Transverse colon (tissue), 4 donors: Measurements from ENCODE around the gene UBTF. TPM values are rescaled to one million over a fixed set of nuclear protein-coding genes. Genes with fewer than 3 reads are reported as not detected.

Experiments used
- DNase-seq: peaks from one replicate; pipeline ENCODE4 v3.0.0-alpha.2; 2019
- H3K27ac ChIP-seq, 4 donors: fragments of 200-600 bp; sonication (generic); 2 replicates each; pipeline ENCODE4 v1.5.1; 2016 to 2018; ENCODE audit warnings: inconsistent platforms in 4 of 4
- H3K27me3 ChIP-seq: fragments of 200-600 bp; sonication (generic); 2 replicates; pipeline ENCODE4 v1.5.1; 2017; ENCODE audit warnings: inconsistent platforms
- H3K36me3 ChIP-seq, 4 donors: fragments of 200-600 bp; sonication (generic); 2 replicates each; pipeline ENCODE4 v1.5.1; 2017 to 2019; ENCODE audit warnings: inconsistent platforms in 4 of 4
- H3K4me1 ChIP-seq, 4 donors: fragments of 200-600 bp; sonication (generic); 2 replicates each; pipeline ENCODE4 v1.5.1; 2017 to 2020; ENCODE audit warnings: inconsistent platforms in 4 of 4
- H3K4me3 ChIP-seq, 4 donors: fragments of 200-600 bp; sonication (generic); 1 replicate in 1 of 4; 2 replicates in 3 of 4; pipeline versions ENCODE4 v1.5.1 to v1.6.1; 2017 to 2019; ENCODE audit warnings: inconsistent platforms in 4 of 4
- H3K9me3 ChIP-seq, 2 donors: fragments of 200-600 bp; sonication (generic); 2 replicates each; pipeline ENCODE4 v1.5.1; 2017 to 2019; ENCODE audit warnings: inconsistent platforms in 2 of 2
- EP300 ChIP-seq: sonication (generic); formaldehyde crosslinking; IDR thresholded peaks from one replicate; pipeline ENCODE4 v1.6.1; 2017; ENCODE audit warnings: antibody characterized with exemption, low read depth
- POLR2A ChIP-seq: fragments of 450-650 bp; IDR thresholded peaks from one replicate; pipeline ENCODE4 v1.6.1; 2016; ENCODE audit warnings: antibody characterized with exemption, mild to moderate bottlenecking, moderate library complexity
- POLR2AphosphoS5 ChIP-seq, 3 donors: sonication (generic); formaldehyde crosslinking; IDR thresholded peaks; one replicate each; pipeline ENCODE4 v1.6.1; 2016; ENCODE audit warnings: antibody characterized with exemption in 3 of 3
- WGBS, 2 donors: methylation state at CpG; one replicate each; pipeline ENCODE4 v1.1.5; 2018; ENCODE audit warnings: low coverage in 1 of 2; 5-methylcytosine and 5-hydroxymethylcytosine counted together
- in situ Hi-C, 4 donors: fragments of 200-750 bp; cut with MboI; loops; one replicate each; pipeline versions ENCODE4 v1.15.0 to v1.15.1; 2017; ENCODE audit warnings: low sequenced_read_pairs in 3 of 4, low pct_ligation_motif_present in 1 of 4, low pct_unique_long_range_greater_than_20kb in 1 of 4
- intact Hi-C: fragments of 100-400 bp; cut with DNase I; formaldehyde crosslinking; loops from one replicate; pipeline ENCODE4 v1.15.1; 2023; ENCODE audit warnings: low total_unique reads
- total RNA-seq, 4 donors: library from RNA; depleted of rRNA; stranded (reverse); fragments of >200 nt; gene quantifications; one replicate each; pipeline ENCODE4 v1.1.0, GENCODE V29; 2016
- TF ChIP-seq, protein P1 (sequence below), 5 experiments: fragments of 200-600 bp in 3 of 5; fragments of 450-650 bp in 2 of 5; sonication (generic) in 3 of 5; IDR thresholded peaks; 1 replicate in 2 of 5; 2 replicates in 3 of 5; pipeline ENCODE4 v1.5.1; 2016 to 2017; ENCODE audit warnings: antibody characterized with exemption in 5 of 5, inconsistent platforms in 3 of 5, mild to moderate bottlenecking in 2 of 5, moderate library complexity in 1 of 5

The UBTF gene
- 10 to 100 TPM; 49.4 to 61.6 (median 60.4) TPM for total RNA-seq

DNA sequence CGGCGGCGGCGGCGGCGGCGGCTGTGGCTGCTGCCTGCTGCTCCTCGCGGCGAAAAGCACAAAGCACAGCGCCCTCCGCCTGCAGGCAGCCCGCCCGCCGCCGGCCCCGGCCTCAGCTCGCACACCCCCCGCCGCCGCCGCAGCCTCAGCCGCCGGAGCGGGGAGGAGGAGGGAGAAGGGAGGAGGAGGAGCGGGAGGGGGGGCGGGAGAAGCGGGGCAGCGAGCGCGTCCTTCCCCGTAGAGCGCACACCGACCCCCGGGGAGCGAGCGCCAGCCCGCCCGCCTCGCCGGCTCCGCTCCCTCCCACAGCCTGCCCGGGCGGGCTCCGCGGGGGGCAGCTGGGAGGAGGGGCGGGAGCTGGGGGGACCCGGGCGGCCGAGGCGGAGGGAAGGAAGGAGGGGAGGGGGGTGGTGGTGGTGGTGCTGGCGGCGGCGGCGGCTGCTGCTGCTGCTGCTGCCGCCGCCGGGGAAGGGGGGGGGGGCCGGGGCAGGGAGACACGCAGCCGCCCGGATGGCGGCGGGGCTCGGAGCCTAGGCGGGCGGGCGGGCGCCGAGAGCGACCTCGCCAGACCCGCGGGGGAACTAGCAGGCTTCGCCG lies at the start of gene UBTF:
Gene UBTF, minus strand, starts transcription at position 60 of the 597 bp plus-strand sequence. CDS start 1,446 bp downstream, outside the sequence.
- Histone ChIP-seq H3K9me3 (no peaks in the 10 kb centered on the region), H3K4me3 (peak within 1 kb of the TSS; percentile 84 to 98 (median 98)), H3K27me3 (no peaks in the 10 kb centered on the region), H3K4me1 (peaks cover 31 to 44% (median 39%) of the 10 kb centered on the region in 4 donors), H3K27ac (peak within 1 kb of the TSS; percentile 99 to 100 (median 100)), H3K36me3 (peaks cover 0 to 17% (median 7%) of the 10 kb centered on the region in 4 donors)
- WGBS, 2 donors, result 1% methylated on average over 28 of the region's 76 CpGs; no CpG with 5 or more reads in 1 of the 2 donors
- peak; percentile 63 for DNase-seq
- in situ Hi-C loops, result loop anchor here in 2 of 4 donors (5.0 to 10.0 kb wide), 2 partner anchors 105 to 113 kb away; partner anchors contain the start of gene SLC25A39 (in 1 of the 2)
- intact Hi-C loops, result loop anchor here (2.0 kb wide), 1 partner anchor 105 kb away; the partner anchor contains the start of gene SLC25A39
- no peak for TF ChIP-seq POLR2AphosphoS5 (IDR thresholded peaks at IDR 0.05)
- TF ChIP-seq POLR2A, result no peak

GRCh38 chr17:44268709-44269534 lies 49.4 kb upstream of the UBTF start:
- Histone ChIP-seq H3K27me3 (no peaks in the 10 kb centered on the region), H3K4me3 (no peak overlapping the region), H3K4me1 (no peaks in the 10 kb centered on the region), H3K27ac (no peak overlapping the region), H3K9me3 (no peaks in the 10 kb centered on the region), H3K36me3 (no peaks in the 10 kb centered on the region)
- intact Hi-C loops (loop anchor here (5.0 kb wide), 1 partner anchor 342 kb away; no protein-coding TSS in a partner anchor), in situ Hi-C loops (no loop called here)
- DNase-seq, result no peak
- TF ChIP-seq POLR2A, result no peak
- TF ChIP-seq POLR2AphosphoS5 (IDR thresholded peaks at IDR 0.05), result no peak
- TF ChIP-seq, protein P1, sequence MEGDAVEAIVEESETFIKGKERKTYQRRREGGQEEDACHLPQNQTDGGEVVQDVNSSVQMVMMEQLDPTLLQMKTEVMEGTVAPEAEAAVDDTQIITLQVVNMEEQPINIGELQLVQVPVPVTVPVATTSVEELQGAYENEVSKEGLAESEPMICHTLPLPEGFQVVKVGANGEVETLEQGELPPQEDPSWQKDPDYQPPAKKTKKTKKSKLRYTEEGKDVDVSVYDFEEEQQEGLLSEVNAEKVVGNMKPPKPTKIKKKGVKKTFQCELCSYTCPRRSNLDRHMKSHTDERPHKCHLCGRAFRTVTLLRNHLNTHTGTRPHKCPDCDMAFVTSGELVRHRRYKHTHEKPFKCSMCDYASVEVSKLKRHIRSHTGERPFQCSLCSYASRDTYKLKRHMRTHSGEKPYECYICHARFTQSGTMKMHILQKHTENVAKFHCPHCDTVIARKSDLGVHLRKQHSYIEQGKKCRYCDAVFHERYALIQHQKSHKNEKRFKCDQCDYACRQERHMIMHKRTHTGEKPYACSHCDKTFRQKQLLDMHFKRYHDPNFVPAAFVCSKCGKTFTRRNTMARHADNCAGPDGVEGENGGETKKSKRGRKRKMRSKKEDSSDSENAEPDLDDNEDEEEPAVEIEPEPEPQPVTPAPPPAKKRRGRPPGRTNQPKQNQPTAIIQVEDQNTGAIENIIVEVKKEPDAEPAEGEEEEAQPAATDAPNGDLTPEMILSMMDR (IDR thresholded peaks at IDR 0.05), result no peak
- TF ChIP-seq EP300, result no peak
- WGBS, 2 donors, result 75% methylated on average over 11 of the region's 11 CpGs; no CpG with 5 or more reads in 1 of the 2 donors

GRCh38 chr17:44267818-44268490 lies 48.5 kb upstream of the UBTF start, which contains the start of gene SLC4A1:
Gene SLC4A1 (minus strand): TSS chr17:44268135. CDS start chr17:44262866, 5,269 bp downstream.
- in situ Hi-C loops (no loop called here), intact Hi-C loops (loop anchor here (5.0 kb wide), 1 partner anchor 341 kb away; no protein-coding TSS in a partner anchor)
- Histone ChIP-seq H3K4me1 (no peaks in the 10 kb centered on the region), H3K27ac (no peak within 1 kb of the TSS), H3K9me3 (no peaks in the 10 kb centered on the region), H3K27me3 (no peaks in the 10 kb centered on the region), H3K4me3 (no peak within 1 kb of the TSS), H3K36me3 (no peaks in the 10 kb centered on the region)
- TF ChIP-seq, protein P1 (IDR thresholded peaks at IDR 0.05), result no peak
- no peak for TF ChIP-seq POLR2A
- no peak for TF ChIP-seq EP300
- no peak for TF ChIP-seq POLR2AphosphoS5 (IDR thresholded peaks at IDR 0.05)
- 85 to 100% methylated on average over 1 to 13 of the region's 14 CpGs for WGBS, 2 donors
- DNase-seq, result no peak

DNA sequence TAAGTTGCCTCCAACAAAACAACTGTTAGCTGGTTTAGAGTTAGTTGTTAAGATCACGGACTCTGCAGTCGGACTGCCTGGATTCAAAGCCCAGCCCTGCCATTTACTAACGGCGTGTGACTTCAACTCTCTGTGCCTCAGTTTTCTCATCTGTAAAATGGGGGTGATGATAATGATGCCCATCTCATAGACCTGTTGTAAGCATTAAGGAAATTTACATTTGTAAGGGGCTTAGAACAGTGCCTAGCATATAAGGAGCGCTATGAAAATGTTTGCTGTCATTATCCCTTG lies 47.6 kb upstream of the UBTF start:
- H3K9me3 ChIP-seq, result no peaks in the 10 kb centered on the region
- intact Hi-C loops (loop anchor here (5.0 kb wide), 1 partner anchor 340 kb away; no protein-coding TSS in a partner anchor), in situ Hi-C loops (no loop called here)
- H3K36me3 ChIP-seq, result no peaks in the 10 kb centered on the region
- no peak for DNase-seq
- H3K4me1 ChIP-seq, result no peaks in the 10 kb centered on the region
- H3K27ac ChIP-seq, result no peak overlapping the region
- no peaks in the 10 kb centered on the region for H3K27me3 ChIP-seq
- TF ChIP-seq EP300 (no peak), POLR2AphosphoS5 (IDR thresholded peaks at IDR 0.05) (no peak), POLR2A (no peak)
- TF ChIP-seq, protein P1 (IDR thresholded peaks at IDR 0.05), result no peak
- WGBS, 2 donors, result 92 to 100% methylated on average over 2 to 5 of the region's 5 CpGs
- H3K4me3 ChIP-seq, result no peak overlapping the region
